ENCODE results near the gene IGSF22.

Gene IGSF22

GRCh38 chr11:18768472-18768901 is 42.5 kb upstream of the IGSF22 start:
- no peak overlapping the region for H3K27ac ChIP-seq (ENCODE audit: poor library complexity, severe bottlenecking)
- peaks cover 8% of the 10 kb centered on the region for H3K4me1 ChIP-seq (ENCODE audit: insufficient read depth, poor library complexity, severe bottlenecking)
- TF ChIP-seq CTCF (IDR thresholded peaks at IDR 0.05; ENCODE audit: poor library complexity, severe bottlenecking), result no peak
- H3K27me3 ChIP-seq (ENCODE audit: insufficient read depth, poor library complexity, severe bottlenecking), result no peaks in the 10 kb centered on the region
- no peak overlapping the region for H3K4me3 ChIP-seq (ENCODE audit: severe bottlenecking)
- no peaks in the 10 kb centered on the region for H3K9me3 ChIP-seq (ENCODE audit: severe bottlenecking)
- no peaks in the 10 kb centered on the region for H3K36me3 ChIP-seq (ENCODE audit: low read depth)
- ATAC-seq (ENCODE audit: low read depth), result no peak; the same call in 2 of the 3 replicates
- DNase-seq (ENCODE audit: low spot score), result no peak

- Histone ChIP-seq H3K4me3 (ENCODE audit: severe bottlenecking) (no peak overlapping the region), H3K36me3 (ENCODE audit: low read depth) (no peaks in the 10 kb centered on the region), H3K27ac (ENCODE audit: poor library complexity, severe bottlenecking) (no peak overlapping the region), H3K9me3 (ENCODE audit: severe bottlenecking) (no peaks in the 10 kb centered on the region), H3K4me1 (ENCODE audit: insufficient read depth, poor library complexity, severe bottlenecking) (peaks cover 8% of the 10 kb centered on the region), H3K27me3 (ENCODE audit: insufficient read depth, poor library complexity, severe bottlenecking) (no peaks in the 10 kb centered on the region)
- no peak for TF ChIP-seq CTCF (IDR thresholded peaks at IDR 0.05; ENCODE audit: poor library complexity, severe bottlenecking)
- no peak for DNase-seq (ENCODE audit: low spot score)
- no peak for ATAC-seq (ENCODE audit: low read depth)
Observed at GRCh38 chr11:18766015-18766414, 40.0 kb upstream of the IGSF22 start.

GRCh38 chr11:18765554-18765953 is 39.6 kb upstream of the IGSF22 start:
- Histone ChIP-seq H3K27me3 (ENCODE audit: insufficient read depth, poor library complexity, severe bottlenecking) (no peaks in the 10 kb centered on the region), H3K4me1 (ENCODE audit: insufficient read depth, poor library complexity, severe bottlenecking) (peaks cover 8% of the 10 kb centered on the region), H3K27ac (ENCODE audit: poor library complexity, severe bottlenecking) (no peak overlapping the region), H3K9me3 (ENCODE audit: severe bottlenecking) (no peaks in the 10 kb centered on the region), H3K36me3 (ENCODE audit: low read depth) (no peaks in the 10 kb centered on the region), H3K4me3 (ENCODE audit: severe bottlenecking) (no peak overlapping the region)
- ATAC-seq (ENCODE audit: low read depth), result no peak
- no peak for DNase-seq (ENCODE audit: low spot score)
- no peak for TF ChIP-seq CTCF (IDR thresholded peaks at IDR 0.05; ENCODE audit: poor library complexity, severe bottlenecking)

- Histone ChIP-seq H3K36me3 (ENCODE audit: low read depth) (no peaks in the 10 kb centered on the region), H3K4me1 (ENCODE audit: insufficient read depth, poor library complexity, severe bottlenecking) (peaks cover 8% of the 10 kb centered on the region), H3K27ac (ENCODE audit: poor library complexity, severe bottlenecking) (no peak overlapping the region), H3K9me3 (ENCODE audit: severe bottlenecking) (no peaks in the 10 kb centered on the region), H3K4me3 (ENCODE audit: severe bottlenecking) (no peak overlapping the region), H3K27me3 (ENCODE audit: insufficient read depth, poor library complexity, severe bottlenecking) (no peaks in the 10 kb centered on the region)
- TF ChIP-seq CTCF (IDR thresholded peaks at IDR 0.05; ENCODE audit: poor library complexity, severe bottlenecking), result no peak
- ATAC-seq (ENCODE audit: low read depth) (no peak), DNase-seq (ENCODE audit: low spot score) (no peak)
Observed at GRCh38 chr11:18761741-18762140, 35.8 kb upstream of the IGSF22 start.

- Histone ChIP-seq H3K9me3 (ENCODE audit: severe bottlenecking) (no peaks in the 10 kb centered on the region), H3K27ac (ENCODE audit: poor library complexity, severe bottlenecking) (no peak overlapping the region), H3K27me3 (ENCODE audit: insufficient read depth, poor library complexity, severe bottlenecking) (no peaks in the 10 kb centered on the region), H3K4me1 (ENCODE audit: insufficient read depth, poor library complexity, severe bottlenecking) (peaks cover 8% of the 10 kb centered on the region), H3K4me3 (ENCODE audit: severe bottlenecking) (no peak overlapping the region), H3K36me3 (ENCODE audit: low read depth) (no peaks in the 10 kb centered on the region)
- no peak for DNase-seq (ENCODE audit: low spot score)
- no peak for ATAC-seq (ENCODE audit: low read depth)
- TF ChIP-seq CTCF (IDR thresholded peaks at IDR 0.05; ENCODE audit: poor library complexity, severe bottlenecking), result no peak
Observed at GRCh38 chr11:18761144-18761543, 35.2 kb upstream of the IGSF22 start.
